NB4 (cell line): ENCODE results near the gene SLC4A9.

Experiments used
- DNase-seq: peaks from one replicate; pipeline ENCODE4 v3.0.0; 2010; ENCODE audit warnings: low read depth
- H3K4me3 ChIP-seq: one replicate; pipeline ENCODE4 v1.5.1; 2011; ENCODE audit warnings: mild to moderate bottlenecking, low read depth, low read length, moderate library complexity
- CTCF ChIP-seq: IDR thresholded peaks from one replicate; pipeline ENCODE4 v1.5.1; 2012; ENCODE audit warnings: low read depth, low read length
- MAX ChIP-seq: IDR thresholded peaks from 2 replicates; pipeline ENCODE4 v1.6.1; 2011; ENCODE audit warnings: low read depth, low read length
- MYC ChIP-seq: IDR thresholded peaks from 2 replicates; pipeline ENCODE4 v1.6.1; 2011; ENCODE audit warnings: low read depth, low read length
- POLR2A ChIP-seq: IDR thresholded peaks from 2 replicates; pipeline ENCODE4 v1.6.1; 2011; ENCODE audit warnings: mild to moderate bottlenecking; ENCODE audit not compliant: insufficient read length; ENCODE audit errors: extremely low read depth

Gene SLC4A9

GRCh38 chr5:140357726-140358093 is 2.3 kb upstream of the SLC4A9 start:
- no peak overlapping the region for H3K4me3 ChIP-seq
- TF ChIP-seq POLR2A (no peak), CTCF (peak; percentile 86), MAX (no peak), MYC (no peak)
- peak; percentile 86 for DNase-seq

GRCh38 chr5:140358738-140359310 is 1.2 kb upstream of the SLC4A9 start:
- no peak for DNase-seq
- TF ChIP-seq MAX (no peak), CTCF (peak; percentile 46)
- no peak overlapping the region for H3K4me3 ChIP-seq

GRCh38 chr5:140360681-140361479 is 886 bp downstream of the SLC4A9 start:
- TF ChIP-seq MYC (no peak), MAX (no peak), CTCF (no peak), POLR2A (no peak)
- no peak for DNase-seq
- H3K4me3 ChIP-seq = no peak overlapping the region

GRCh38 chr5:140361901-140362300 is 1.9 kb downstream of the SLC4A9 start:
- no peak for TF ChIP-seq CTCF
- TF ChIP-seq POLR2A = no peak
- no peak for TF ChIP-seq MAX
- TF ChIP-seq MYC = no peak
- no peak overlapping the region for H3K4me3 ChIP-seq
- DNase-seq = no peak

GRCh38 chr5:140362311-140362710 is 2.3 kb downstream of the SLC4A9 start:
- no peak overlapping the region for H3K4me3 ChIP-seq
- TF ChIP-seq MAX (no peak), MYC (no peak), POLR2A (no peak)
- no peak for DNase-seq

GRCh38 chr5:140362875-140363630 is 3.1 kb downstream of the SLC4A9 start:
- H3K4me3 ChIP-seq = no peak overlapping the region
- TF ChIP-seq POLR2A (no peak), CTCF (peak; percentile 93), MYC (peak; percentile 54), MAX (peak; percentile 30; the same call in 1 of the 2 replicates)
- peak; percentile 78 for DNase-seq
